H1 (cell line): ENCODE data around the gene CAMK2D.

Experiments
- CTCF ChIP-seq, 3 experiments: IDR thresholded peaks; 1 replicate in 2 of 3; 2 replicates in 1 of 3; pipeline versions ENCODE4 v1.5.1 to v1.6.1; 2011; ENCODE audit warnings: low read length in 3 of 3, mild to moderate bottlenecking in 3 of 3, inconsistent platforms in 2 of 3, low read depth in 1 of 3, moderate library complexity in 1 of 3; ENCODE audit not compliant: insufficient read depth in 1 of 3; ENCODE audit errors: control extremely low read depth in 1 of 3
- SUZ12 ChIP-seq: fragments of 200-600 bp; sonication (generic); IDR thresholded peaks from 2 replicates; pipeline ENCODE4 v1.6.1; 2012; ENCODE audit warnings: mild to moderate bottlenecking, inconsistent platforms, low read length, moderate library complexity, mixed read lengths

DNA sequence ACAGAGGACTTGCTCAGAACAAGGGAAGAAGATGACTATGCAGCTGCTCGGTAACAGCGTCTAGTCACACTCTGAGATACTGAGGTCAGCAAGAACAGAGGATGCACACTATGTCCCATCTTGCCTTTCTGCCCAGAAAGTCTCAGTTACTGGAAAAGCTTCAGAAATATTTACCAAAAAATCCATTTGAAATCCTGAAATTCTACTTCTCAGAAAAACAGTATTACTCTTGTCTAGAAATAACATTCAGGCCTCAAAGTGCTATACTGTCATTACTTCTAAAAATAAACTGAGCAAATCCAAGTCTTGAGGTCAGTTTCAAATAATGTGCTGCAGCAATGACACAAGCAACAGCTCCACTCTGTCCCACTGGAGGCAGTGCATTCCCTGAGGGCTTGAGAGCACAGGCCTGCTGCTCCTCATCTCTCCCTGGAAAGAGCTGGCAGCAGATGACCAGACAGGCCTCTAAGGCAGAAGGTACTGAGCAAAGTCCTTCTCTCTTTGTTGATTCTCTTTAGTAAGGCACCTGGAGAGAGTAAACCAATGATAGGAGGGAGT lies 76.9 kb downstream of the CAMK2D start:
- TF ChIP-seq SUZ12 = no peak
- TF ChIP-seq CTCF (IDR thresholded peaks at IDR 0.05; ENCODE audit: control extremely low read depth in 1 of 3, insufficient read depth in 1 of 3, low read depth in 1 of 3, low read length in 3 of 3) = peak; percentile 20 to 43 (median 36); a peak in 3 of 4 replicates
